A549 (cell line): ENCODE results near the gene MMP27. TPM values are rescaled to one million over a fixed set of nuclear protein-coding genes. Genes with fewer than 3 reads are reported as not detected.

Source experiments
- ATAC-seq, 2 experiments: fragments of 200-7000 bp in 1 of 2; fragments of >200 bp in 1 of 2; cut with Nextera tagmentation in 1 of 2; cut with Tn5 transposase in 1 of 2; 3 replicates each; pipeline versions ENCODE4 v1.8.0 to v1.9.1; 2018 to 2020; ENCODE audit warnings: mild to moderate bottlenecking in 1 of 2, moderate library complexity in 1 of 2
- CTCF ChIA-PET: fragments of 300-600 bp; sonication (Branson Sonifier 250); formaldehyde crosslinking; extraction: SDS; loops from one replicate; lab custom pipeline; 2021; ENCODE audit warnings: antibody characterized with exemption, inconsistent platforms; lab: Yijun Ruan, JAX
- POLR2A ChIA-PET: fragments of 350-600 bp; formaldehyde crosslinking; extraction: SDS; loops from one replicate; lab custom pipeline; 2021; ENCODE audit warnings: antibody characterized with exemption, inconsistent platforms; lab: Yijun Ruan, JAX
- DNase-seq, 2 experiments: peaks; one replicate each; pipeline versions ENCODE4 v3.0.0 to v3.0.0-alpha.2; 2011 to 2016; ENCODE audit warnings: low read depth in 1 of 2, low spot score in 1 of 2
- FAIRE-seq: peaks from 2 replicates; lab custom pipeline; 2011; peaks lifted over from hg19 to GRCh38; lab: Jason Lieb, UNC
- H3K27ac ChIP-seq, 2 experiments: fragments of >200 bp; sonication (Bioruptor Twin); formaldehyde crosslinking; 3 replicates each; pipeline ENCODE4 v1.5.1; 2016 to 2017
- H3K4me1 ChIP-seq: fragments of >200 bp; sonication (Bioruptor Twin); formaldehyde crosslinking; 3 replicates; pipeline ENCODE4 v1.6.1; 2016
- H3K4me2 ChIP-seq: fragments of >200 bp; sonication (Bioruptor Twin); formaldehyde crosslinking; 3 replicates; pipeline ENCODE4 v1.6.1; 2016
- H3K4me3 ChIP-seq: fragments of >200 bp; sonication (Bioruptor Twin); formaldehyde crosslinking; 3 replicates; pipeline ENCODE4 v1.5.1; 2016
- H3K9me3 ChIP-seq: fragments of >200 bp; sonication (Bioruptor Twin); formaldehyde crosslinking; 3 replicates; pipeline ENCODE4 v1.6.1; 2016
- CHD4 ChIP-seq: fragments of 200-600 bp; sonication (generic); IDR thresholded peaks from 2 replicates; pipeline ENCODE4 v1.6.1; 2016; ENCODE audit warnings: antibody characterized with exemption, mild to moderate bottlenecking, borderline replicate concordance
- CTCF ChIP-seq: fragments of >200 bp; sonication (Bioruptor Twin); formaldehyde crosslinking; IDR thresholded peaks from 3 replicates; pipeline ENCODE4 v1.5.1; 2016
- EHMT2 ChIP-seq: fragments of 200-600 bp; sonication (generic); IDR thresholded peaks from 2 replicates; pipeline ENCODE4 v1.6.1; 2016; ENCODE audit warnings: antibody characterized with exemption, low read depth, mild to moderate bottlenecking, moderate library complexity
- ELK1 ChIP-seq: fragments of 150-350 bp; IDR thresholded peaks from 2 replicates; pipeline ENCODE4 v1.6.1; 2014; ENCODE audit warnings: low read depth, mild to moderate bottlenecking, low read length
- FOSB ChIP-seq: fragments of 250-450 bp; sonication (Bioruptor Pico); IDR thresholded peaks from 2 replicates; pipeline ENCODE4 v1.5.0; 2020; ENCODE audit warnings: mild to moderate bottlenecking, moderate library complexity
- FOSL2 ChIP-seq, 2 experiments: fragments of 450-650 bp in 1 of 2; fragments of >200 bp in 1 of 2; sonication (Bioruptor Twin) in 1 of 2; formaldehyde crosslinking; IDR thresholded peaks; 2 replicates each; pipeline versions ENCODE4 v1.5.0 to v1.6.1; 2016 to 2020; ENCODE audit warnings: mild to moderate bottlenecking in 1 of 2, moderate library complexity in 1 of 2
- FOXS1 ChIP-seq: fragments of 250-450 bp; sonication (Bioruptor Pico); IDR thresholded peaks from 2 replicates; pipeline ENCODE4 v1.5.0; 2020; ENCODE audit warnings: mild to moderate bottlenecking, moderate library complexity
- GATA3 ChIP-seq: IDR thresholded peaks from 2 replicates; pipeline ENCODE4 v1.6.1; 2012; ENCODE audit warnings: borderline replicate concordance
- HDAC2 ChIP-seq: fragments of 200-600 bp; sonication (generic); IDR thresholded peaks from 2 replicates; pipeline ENCODE4 v1.6.1; 2016
- HOXA7 ChIP-seq: fragments of 250-450 bp; sonication (Bioruptor Pico); IDR thresholded peaks from 2 replicates; pipeline ENCODE4 v1.5.0; 2020; ENCODE audit warnings: mild to moderate bottlenecking, moderate library complexity
- HOXB5 ChIP-seq: fragments of 250-450 bp; sonication (Bioruptor Pico); IDR thresholded peaks from 2 replicates; pipeline ENCODE4 v1.5.0; 2020; ENCODE audit warnings: mild to moderate bottlenecking, moderate library complexity
- MAFK ChIP-seq: fragments of 450-650 bp; IDR thresholded peaks from 2 replicates; pipeline ENCODE4 v1.6.1; 2014; ENCODE audit not compliant: partially characterized antibody
- MAZ ChIP-seq: fragments of 150-350 bp; IDR thresholded peaks from 2 replicates; pipeline ENCODE4 v1.6.1; 2014; ENCODE audit warnings: antibody characterized with exemption, low read depth, low read length, borderline replicate concordance
- NFE2L2 ChIP-seq: fragments of 150-350 bp; conservative IDR thresholded peaks from 2 replicates; pipeline ENCODE4 v1.6.1; 2014; ENCODE audit warnings: low read length
- PBX3 ChIP-seq: IDR thresholded peaks from 2 replicates; pipeline ENCODE4 v1.6.1; 2012
- POLR2A ChIP-seq: IDR thresholded peaks from 2 replicates; pipeline ENCODE4 v1.6.1; 2012; ENCODE audit warnings: mild to moderate bottlenecking, low read length
- RAD21 ChIP-seq, 2 experiments: fragments of >200 bp in 1 of 2; sonication (Bioruptor Twin) in 1 of 2; formaldehyde crosslinking in 1 of 2; IDR thresholded peaks in 1 of 2; conservative IDR thresholded peaks in 1 of 2; 2 replicates in 1 of 2; 3 replicates in 1 of 2; pipeline ENCODE4 v1.6.1; 2012 to 2018; ENCODE audit warnings: inconsistent platforms in 1 of 2
- RARB ChIP-seq: fragments of 250-450 bp; sonication (Bioruptor Pico); IDR thresholded peaks from 2 replicates; pipeline ENCODE4 v1.8.0; 2021; ENCODE audit warnings: mild to moderate bottlenecking, moderate library complexity
- REST ChIP-seq: fragments of 200-600 bp; sonication (generic); IDR thresholded peaks from 2 replicates; pipeline ENCODE4 v1.6.1; 2016; ENCODE audit warnings: antibody characterized with exemption, mild to moderate bottlenecking, moderate library complexity
- RNF2 ChIP-seq: fragments of 200-600 bp; sonication (generic); IDR thresholded peaks from 2 replicates; pipeline ENCODE4 v1.6.1; 2016; ENCODE audit warnings: low read depth, mild to moderate bottlenecking, antibody characterized with exemption, moderate library complexity, borderline replicate concordance
- SMC3 ChIP-seq: fragments of >200 bp; sonication (Bioruptor Twin); formaldehyde crosslinking; IDR thresholded peaks from 3 replicates; pipeline ENCODE4 v1.6.1; 2018; ENCODE audit warnings: inconsistent platforms
- TFCP2L1 ChIP-seq: fragments of 250-450 bp; sonication (Bioruptor Pico); IDR thresholded peaks from 2 replicates; pipeline ENCODE4 v1.5.0; 2021; ENCODE audit warnings: mild to moderate bottlenecking
- USF2 ChIP-seq: fragments of 450-650 bp; IDR thresholded peaks from 2 replicates; pipeline ENCODE4 v1.6.1; 2014; ENCODE audit warnings: antibody characterized with exemption
- ZC3H11A ChIP-seq: fragments of 450-650 bp; IDR thresholded peaks from 2 replicates; pipeline ENCODE4 v1.6.1; 2014; ENCODE audit warnings: antibody characterized with exemption, mild to moderate bottlenecking
- ZFP36 ChIP-seq: fragments of 450-650 bp; IDR thresholded peaks from 2 replicates; pipeline ENCODE4 v1.6.1; 2014; ENCODE audit warnings: borderline replicate concordance; ENCODE audit not compliant: partially characterized antibody
- ZNF302 ChIP-seq: fragments of 250-450 bp; sonication (Bioruptor Pico); IDR thresholded peaks from 2 replicates; pipeline ENCODE4 v1.9.0; 2021; ENCODE audit warnings: inconsistent platforms, mild to moderate bottlenecking, moderate library complexity
- ZSCAN20 ChIP-seq: fragments of 250-450 bp; sonication (Bioruptor Pico); IDR thresholded peaks from 2 replicates; pipeline ENCODE4 v1.8.0; 2022; ENCODE audit warnings: mild to moderate bottlenecking, moderate library complexity
- WGBS: methylation state at CpG from one replicate; pipeline ENCODE4 v1.1.6; 2017; ENCODE audit errors: missing lambda C conversion rate; 5-methylcytosine and 5-hydroxymethylcytosine counted together
- polyA plus RNA-seq, 4 experiments: library from polyadenylated mRNA; depleted of rRNA in 3 of 4; stranded (reverse); fragments of >200 nt; fragmentation: RNase III in 1 of 4; extraction: RNeasy Plus Mini Kit Qiagen cat#74134 plus additional on column Dnase treatment in 1 of 4; gene quantifications; 2 replicates in 3 of 4; 3 replicates in 1 of 4; pipeline ENCODE4 v1.2.3, GENCODE V29; 2011 to 2017

MMP27 gene
- polyA plus RNA-seq, 2 of the 4 experiments (the other 2 are of a cell fraction): not detected

- no peak for TF ChIP-seq HOXA7 (CRISPR knock-in tag)
- TF ChIP-seq HDAC2: no peak
- no peak for TF ChIP-seq USF2
Measured at GRCh38 chr11:102680945-102681344, 24.6 kb downstream of the MMP27 start (continued).

GRCh38 chr11:102678022-102678421, 27.5 kb downstream of the MMP27 start:
- CTCF ChIA-PET: interaction anchor here (0.6 to 1.0 kb wide), 2 partner anchors 116 to 390 kb away, joined by 3 to 5 read pairs; no protein-coding TSS in a partner anchor
- TF ChIP-seq SMC3 (no peak), CHD4 (no peak), RARB (no peak), NFE2L2 (no peak), ELK1 (no peak), ZC3H11A (no peak), ZFP36 (no peak), HOXB5 (CRISPR knock-in tag) (no peak), USF2 (no peak), GATA3 (no peak), FOSL2 (IDR thresholded peaks at IDR 0.05) (no peak), FOSL2 (CRISPR knock-in tag; IDR thresholded peaks at IDR 0.05) (no peak), MAFK (no peak), POLR2A (no peak), RAD21 (conservative IDR thresholded peaks at IDR 0.05 in 1 of 2, IDR thresholded peaks at IDR 0.05 in 1 of 2) (no peak)
- FAIRE-seq (no peak), DNase-seq (no peak), ATAC-seq (no peak)
- Histone ChIP-seq H3K4me3 (no peak overlapping the region), H3K9me3 (no peaks in the 10 kb centered on the region), H3K4me1 (no peaks in the 10 kb centered on the region), H3K27ac (no peak overlapping the region), H3K4me2 (no peak overlapping the region)
- WGBS: 40% methylated on average over 2 of the region's 2 CpGs
- POLR2A ChIA-PET: no interaction called here

- no peak overlapping the region for H3K4me3 ChIP-seq
- H3K4me2 ChIP-seq: no peak overlapping the region
- H3K4me1 ChIP-seq: no peaks in the 10 kb centered on the region
- ATAC-seq (no peak), DNase-seq (no peak)
- 58% methylated on average over 2 of the region's 2 CpGs for WGBS
- H3K9me3 ChIP-seq: no peaks in the 10 kb centered on the region
- CTCF ChIA-PET: interaction anchor here (0.8 kb wide), 1 partner anchor 382 kb away, joined by 3 read pairs; no protein-coding TSS in a partner anchor
- TF ChIP-seq PBX3 (no peak), HOXA7 (CRISPR knock-in tag) (no peak), EHMT2 (no peak), TFCP2L1 (CRISPR knock-in tag) (no peak), ZSCAN20 (CRISPR knock-in tag) (no peak), MAZ (no peak), CTCF (no peak), FOXS1 (CRISPR knock-in tag) (no peak), FOSB (no peak), REST (no peak), RNF2 (no peak), ZNF302 (CRISPR knock-in tag) (no peak)
- TF ChIP-seq, all 56 proteins: peak for 0
- FAIRE-seq: no peak
- no peak overlapping the region for H3K27ac ChIP-seq
- POLR2A ChIA-PET: no interaction called here
Measured at GRCh38 chr11:102676084-102676483, 29.5 kb downstream of the MMP27 start.
